AG04449 (cell line): ENCODE data around the gene RAPGEF3.
A peak's percentile ranks its signal among the peaks of the same experiment; 100 is the strongest.

ENCODE experiments used
- CTCF ChIA-PET: fragments of 350-600 bp; formaldehyde crosslinking; extraction: SDS; loops from one replicate; lab custom pipeline; 2021; ENCODE audit warnings: antibody characterized with exemption; lab: Yijun Ruan, JAX
- POLR2A ChIA-PET: fragments of 400-600, 350-600 bp; formaldehyde crosslinking; extraction: SDS; loops from one replicate; lab custom pipeline; 2020; ENCODE audit warnings: antibody characterized with exemption, inconsistent platforms; lab: Yijun Ruan, JAX
- DNase-seq: peaks from one replicate; pipeline ENCODE4 v3.0.0-alpha.2; 2010; ENCODE audit warnings: low read depth, low spot score
- H3K4me3 ChIP-seq: 2 replicates; pipeline ENCODE4 v1.5.1; 2011; ENCODE audit warnings: low read depth, mild to moderate bottlenecking, control low read depth, low read length
- CTCF ChIP-seq: IDR thresholded peaks from one replicate; pipeline ENCODE4 v1.5.1; 2011; ENCODE audit warnings: mild to moderate bottlenecking, moderate library complexity, low read length, control low read depth, inconsistent platforms; ENCODE audit not compliant: insufficient read depth; ENCODE audit errors: missing control alignments

Gene RAPGEF3

DNA sequence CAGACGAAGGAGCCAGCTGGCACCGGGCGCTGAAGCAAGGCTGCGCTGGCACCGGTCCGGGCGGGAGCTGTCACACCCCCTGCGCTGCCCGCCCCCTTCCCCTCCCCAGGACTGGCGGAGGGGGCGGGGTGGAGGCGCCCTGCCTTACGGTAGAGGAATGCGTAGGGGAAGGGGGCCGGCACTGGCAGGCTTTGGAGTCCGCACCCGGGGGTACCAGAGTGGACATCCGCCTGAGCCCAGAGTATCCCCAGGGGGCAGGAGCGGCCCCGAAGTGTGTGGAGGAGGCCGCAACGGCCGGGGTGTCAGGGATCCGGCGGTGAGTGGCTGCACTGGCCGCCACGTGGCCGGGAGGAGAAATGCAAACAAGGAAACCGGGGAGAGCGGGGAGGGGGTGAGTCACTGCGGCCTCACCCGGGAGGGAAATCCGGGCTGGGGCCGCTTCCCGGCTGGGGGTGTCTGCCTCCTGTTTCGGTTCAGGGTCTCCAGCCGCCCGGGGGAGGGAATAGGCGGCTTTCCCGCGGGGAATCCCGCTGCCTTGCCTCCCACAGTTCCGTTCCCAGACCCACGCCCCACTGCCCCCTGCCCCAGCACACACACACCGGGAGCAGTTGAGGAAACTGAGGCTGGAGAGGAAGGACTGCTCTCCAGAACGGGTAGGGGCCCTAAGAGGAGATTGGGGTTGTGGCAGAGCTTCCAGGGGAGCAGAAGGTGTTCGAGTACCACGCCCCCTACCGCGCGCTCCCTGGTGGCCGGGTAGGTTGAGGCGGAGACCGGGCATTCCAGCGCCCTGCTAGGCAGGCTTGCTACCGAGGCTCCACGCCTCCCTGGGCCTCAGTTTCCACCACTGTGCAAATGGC is at the start of gene RAPGEF3:
RAPGEF3 (minus strand) TSS at position 47 of the 857 bp plus-strand sequence. CDS start 324 bp downstream, outside the sequence.
- DNase-seq, result no peak
- POLR2A ChIA-PET, result interaction anchor here (0.9 to 1.5 kb wide), 5 partner anchors 9 to 18 kb away, joined by 3 to 5 read pairs (median 3); no protein-coding TSS in a partner anchor
- peak; percentile 71 for TF ChIP-seq CTCF
- CTCF ChIA-PET, result interaction anchor here (0.6 to 14.3 kb wide), 13 partner anchors 15 to 166 kb away, joined by 3 to 349 read pairs (median 6); partner anchors contain the start of genes ENDOU and SLC48A1
- H3K4me3 ChIP-seq, result peak within 1 kb of the TSS; percentile 68

GRCh38 chr12:47808050-47808449 is 49.4 kb upstream of the RAPGEF3 start:
- H3K4me3 ChIP-seq, result no peak overlapping the region
- TF ChIP-seq CTCF, result no peak
- CTCF ChIA-PET, result interaction anchor here (0.6 to 39.4 kb wide), 12 partner anchors 10 to 155 kb away, joined by 3 to 751 read pairs (median 4); partner anchors contain the start of genes ENDOU and SLC48A1
- POLR2A ChIA-PET, result interaction anchor here (1.1 to 1.8 kb wide), 4 partner anchors 8 to 27 kb away, joined by 3 to 13 read pairs (median 4); partner anchors contain the start of gene HDAC7
- no peak for DNase-seq

DNA sequence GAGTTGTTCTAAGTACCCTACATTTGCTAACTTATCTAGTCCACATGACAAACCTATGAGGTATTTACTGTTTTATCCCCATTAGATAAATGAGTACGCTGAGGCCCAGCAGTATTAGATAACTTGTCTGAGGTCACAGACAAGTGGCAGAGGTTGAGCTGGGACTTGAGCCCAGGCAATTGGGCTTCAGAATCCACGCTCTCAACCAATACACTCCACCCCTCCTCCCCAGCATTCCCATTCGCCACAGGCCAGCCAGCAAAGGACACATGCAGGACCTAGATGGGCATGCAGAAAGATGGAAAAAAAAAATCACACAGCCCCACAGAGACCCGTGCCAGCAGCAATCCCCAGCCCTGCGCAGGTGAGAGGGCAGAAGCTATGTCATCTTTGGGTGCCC is 48.7 kb upstream of the RAPGEF3 start:
- DNase-seq, result no peak
- no peak overlapping the region for H3K4me3 ChIP-seq
- ChIA-PET POLR2A (interaction anchor here (1.1 to 1.8 kb wide), 4 partner anchors 8 to 26 kb away, joined by 3 to 13 read pairs (median 4); partner anchors contain the start of gene HDAC7), CTCF (interaction anchor here (0.6 to 39.4 kb wide), 10 partner anchors 9 to 142 kb away, joined by 3 to 751 read pairs (median 5); partner anchors contain the start of gene SLC48A1)
- no peak for TF ChIP-seq CTCF

- DNase-seq, result no peak
- CTCF ChIA-PET, result interaction anchor here (1.2 to 39.4 kb wide), 5 partner anchors 13 to 90 kb away, joined by 3 to 751 read pairs (median 6); partner anchors contain the start of gene SLC48A1
- H3K4me3 ChIP-seq, result no peak overlapping the region
- POLR2A ChIA-PET, result no interaction called here
- TF ChIP-seq CTCF, result no peak
These were observed 46.7 kb upstream of the RAPGEF3 start for GRCh38 chr12:47805417-47805816.

DNA sequence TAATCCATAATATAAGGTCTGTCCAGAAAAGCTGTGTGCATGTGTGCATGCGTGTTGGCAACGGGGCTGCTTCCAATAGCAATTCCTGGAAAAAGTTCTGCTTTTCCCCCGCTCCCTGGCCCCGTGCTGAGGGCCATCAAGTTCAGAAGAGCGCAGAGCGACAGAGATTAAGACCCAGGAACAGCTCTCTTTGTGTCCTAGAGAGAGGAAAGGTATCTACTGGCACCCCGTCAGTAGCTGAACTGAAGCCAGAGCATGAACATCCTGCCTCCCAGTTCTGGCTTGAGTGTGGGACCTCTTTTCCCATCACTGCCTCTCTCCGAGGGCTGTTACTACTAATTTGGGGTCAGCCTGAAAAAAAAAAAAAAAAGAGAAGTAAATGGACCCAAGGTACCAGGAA is 45.5 kb upstream of the RAPGEF3 start:
- no peak overlapping the region for H3K4me3 ChIP-seq
- no peak for DNase-seq
- POLR2A ChIA-PET, result interaction anchor here (0.6 kb wide), 1 partner anchor 22 kb away, joined by 3 read pairs; no protein-coding TSS in a partner anchor
- no peak for TF ChIP-seq CTCF
- CTCF ChIA-PET, result interaction anchor here (0.7 to 39.4 kb wide), 7 partner anchors 10 to 89 kb away, joined by 3 to 751 read pairs (median 4); partner anchors contain the start of gene SLC48A1
